Common myeloid progenitor, CD34-positive (primary cell): ENCODE data around the gene DOK1.

Experiments used
- CTCF ChIA-PET: fragments of 350-600 bp; sonication (Branson Sonifier 250); formaldehyde crosslinking; loops from one replicate; lab custom pipeline; 2021; ENCODE audit warnings: antibody characterized with exemption; lab: Charles Lee
- POLR2A ChIA-PET: fragments of 350-600 bp; sonication (Branson Sonifier 250); formaldehyde crosslinking; loops from one replicate; lab custom pipeline; 2021; ENCODE audit warnings: antibody characterized with exemption; lab: Charles Lee
- DNase-seq, 3 donors: peaks; one replicate each; pipeline versions ENCODE4 v3.0.0 to v3.0.0-alpha.2; 2013
- H3K27ac ChIP-seq, 2 experiments: 1 replicate in 1 of 2; 2 replicates in 1 of 2; pipeline ENCODE4 v1.7.0; 2013; ENCODE audit warnings: inconsistent platforms in 2 of 2, low read length in 2 of 2, mild to moderate bottlenecking in 2 of 2, low read depth in 1 of 2, moderate library complexity in 1 of 2; ENCODE audit not compliant: severe bottlenecking in 2 of 2, insufficient read depth in 1 of 2, poor library complexity in 1 of 2
- H3K27me3 ChIP-seq, 5 experiments: replicated peaks in 2 of 5; 1 replicate in 3 of 5; 2 replicates in 2 of 5; pipeline versions ENCODE4 v1.6.1 to v1.7.0; 2013; ENCODE audit warnings: low read length in 4 of 5, mild to moderate bottlenecking in 2 of 5, moderate library complexity in 2 of 5, inconsistent platforms in 1 of 5; ENCODE audit not compliant: insufficient read depth in 5 of 5, control insufficient read depth in 4 of 5
- H3K36me3 ChIP-seq, 4 experiments: 1 replicate in 2 of 4; 2 replicates in 2 of 4; pipeline versions ENCODE4 v1.6.1 to v1.7.0; 2013; ENCODE audit warnings: low read length in 3 of 4, control low read depth in 1 of 4, mild to moderate bottlenecking in 1 of 4; ENCODE audit not compliant: control insufficient read depth in 4 of 4, insufficient read depth in 4 of 4
- H3K4me1 ChIP-seq, 4 experiments: 1 replicate in 3 of 4; 2 replicates in 1 of 4; pipeline versions ENCODE4 v1.6.1 to v1.7.1; 2013; ENCODE audit warnings: low read length in 3 of 4, mild to moderate bottlenecking in 3 of 4, control low read depth in 1 of 4, inconsistent platforms in 1 of 4, moderate library complexity in 1 of 4; ENCODE audit not compliant: control insufficient read depth in 4 of 4, insufficient read depth in 4 of 4; ENCODE audit errors: control extremely low read depth in 1 of 4
- H3K4me3 ChIP-seq, 7 experiments: 1 replicate in 4 of 7; 2 replicates in 3 of 7; pipeline versions ENCODE4 v1.5.1 to v1.7.0; 2013; ENCODE audit warnings: mild to moderate bottlenecking in 7 of 7, low read length in 6 of 7, moderate library complexity in 6 of 7, inconsistent platforms in 2 of 7, low read depth in 2 of 7, control low read depth in 1 of 7; ENCODE audit not compliant: insufficient read depth in 4 of 7, control insufficient read depth in 1 of 7; ENCODE audit errors: extremely low read depth in 1 of 7
- H3K9me3 ChIP-seq, 5 experiments: 1 replicate in 4 of 5; 2 replicates in 1 of 5; pipeline versions ENCODE4 v1.6.1 to v1.7.1; 2013; ENCODE audit warnings: low read length in 4 of 5, mild to moderate bottlenecking in 2 of 5, inconsistent platforms in 1 of 5, low read depth in 1 of 5, moderate library complexity in 1 of 5; ENCODE audit not compliant: control insufficient read depth in 4 of 5, insufficient read depth in 2 of 5; ENCODE audit errors: control extremely low read depth in 1 of 5
- WGBS: methylation state at CpG from one replicate; pipeline ENCODE4 v1.1.5; 2013; ENCODE audit not compliant: insufficient coverage; 5-methylcytosine and 5-hydroxymethylcytosine counted together

Gene DOK1

DNA sequence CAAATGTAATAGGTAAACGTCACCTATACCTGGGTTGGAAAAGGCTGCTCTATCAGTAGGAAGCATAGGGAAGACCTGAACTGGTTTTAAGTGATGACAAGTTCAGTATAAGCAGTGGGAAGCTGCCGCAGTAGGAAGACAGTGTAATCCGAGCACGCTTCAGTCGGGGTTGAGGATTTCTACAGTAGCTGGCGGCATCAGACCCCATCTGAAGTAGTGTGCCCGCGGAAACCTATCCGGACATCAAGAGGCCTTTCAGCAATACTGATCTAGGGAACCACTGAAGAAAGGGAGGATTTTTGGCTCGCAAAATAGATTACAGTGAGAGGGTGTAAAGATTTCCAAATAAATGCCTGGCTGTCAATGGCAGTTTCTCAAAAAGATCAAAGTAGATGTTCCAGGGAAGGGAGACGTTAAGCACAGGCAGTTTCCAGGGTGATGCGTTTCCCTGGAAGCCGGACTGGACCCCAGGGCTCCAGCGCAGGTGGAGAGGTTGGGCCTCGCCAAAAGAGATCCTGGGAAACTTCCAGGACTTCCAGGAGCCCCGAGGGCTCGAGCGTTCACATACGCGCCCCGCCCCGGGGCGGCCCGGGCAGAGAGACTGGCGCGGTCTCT lies 6.1 kb upstream of the DOK1 start:
- peak overlapping the region in 1 of 2 experiments; percentile 59 for H3K27ac ChIP-seq
- no peaks in the 10 kb centered on the region for H3K27me3 ChIP-seq
- peaks cover 0 to 3% (median 0%) of the 10 kb centered on the region in 4 experiments for H3K36me3 ChIP-seq
- WGBS, result 32% methylated on average over 26 of the region's 26 CpGs
- ChIA-PET POLR2A (no interaction called here), CTCF (interaction anchor here (0.9 to 1.7 kb wide), 8 partner anchors 10 to 73 kb away, joined by 3 to 5 read pairs (median 3); partner anchors contain the start of genes CCDC142 and TTC31)
- H3K9me3 ChIP-seq, result no peaks in the 10 kb centered on the region
- peak overlapping the region; percentile 67 to 89 (median 76) for H3K4me3 ChIP-seq
- no peak for DNase-seq
- peaks cover 6 to 49% (median 35%) of the 10 kb centered on the region in 4 experiments for H3K4me1 ChIP-seq

DNA sequence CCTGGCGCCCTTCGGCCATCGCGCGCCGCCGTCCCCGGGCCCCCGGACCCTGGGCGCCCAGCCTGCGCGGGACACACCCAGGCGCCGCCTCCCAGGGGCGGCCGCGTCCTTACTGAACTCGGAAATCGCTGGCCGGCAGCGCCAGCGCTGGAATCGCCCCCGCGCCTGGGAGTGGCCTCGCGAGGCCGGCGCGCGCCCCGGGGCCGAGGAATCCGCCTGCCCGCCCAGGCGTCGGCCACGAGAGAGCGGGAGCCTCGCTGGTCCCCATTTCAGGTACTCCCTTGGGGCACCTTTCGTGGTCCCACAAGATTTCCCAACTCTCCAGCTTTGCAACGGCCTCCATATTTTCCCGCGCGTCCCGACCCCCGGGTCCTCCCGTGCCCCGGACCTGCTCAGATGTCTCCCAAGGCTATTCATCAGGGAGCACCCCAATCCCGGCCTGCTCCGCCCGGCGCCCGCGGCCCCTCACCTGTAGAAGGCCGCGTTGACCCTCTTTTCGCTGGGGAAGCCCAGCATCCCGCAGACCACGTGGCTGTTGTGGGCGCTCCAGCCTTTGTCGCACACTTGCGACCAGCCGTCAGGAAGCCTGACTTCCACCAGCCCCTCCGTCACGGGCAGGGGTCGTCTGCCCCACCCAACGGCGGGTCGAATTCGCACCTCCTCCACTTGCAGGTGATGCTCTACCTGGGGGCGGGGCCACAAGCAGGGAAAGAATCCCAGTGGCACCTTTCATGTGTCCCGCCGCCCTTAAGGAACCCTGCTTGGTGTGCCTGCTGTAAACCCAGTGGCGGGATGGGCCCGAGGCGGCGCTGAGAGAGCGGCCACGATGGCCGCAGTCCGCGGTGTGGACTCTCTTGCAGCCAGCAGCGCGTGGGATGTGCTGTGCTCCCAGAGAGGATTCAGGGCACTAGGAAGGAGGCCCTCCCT lies 5.4 kb upstream of the DOK1 start:
- under 1% methylated on average over 82 of the region's 85 CpGs for WGBS
- H3K4me1 ChIP-seq, result peaks cover 6 to 57% (median 41%) of the 10 kb centered on the region in 4 experiments
- CTCF ChIA-PET, result interaction anchor here (0.9 to 3.4 kb wide), 9 partner anchors 10 to 66 kb away, joined by 3 to 22 read pairs (median 3); partner anchors contain the start of genes CCDC142 and TTC31
- no peaks in the 10 kb centered on the region for H3K27me3 ChIP-seq
- POLR2A ChIA-PET, result no interaction called here
- H3K27ac ChIP-seq, result peak overlapping the region in 1 of 2 experiments; percentile 59
- H3K9me3 ChIP-seq, result no peaks in the 10 kb centered on the region
- H3K4me3 ChIP-seq, result peak overlapping the region; percentile 67 to 89 (median 76)
- H3K36me3 ChIP-seq, result peaks cover 0 to 3% (median 0%) of the 10 kb centered on the region in 4 experiments
- peak in 1 of 3 donors; percentile 37 for DNase-seq

DNA sequence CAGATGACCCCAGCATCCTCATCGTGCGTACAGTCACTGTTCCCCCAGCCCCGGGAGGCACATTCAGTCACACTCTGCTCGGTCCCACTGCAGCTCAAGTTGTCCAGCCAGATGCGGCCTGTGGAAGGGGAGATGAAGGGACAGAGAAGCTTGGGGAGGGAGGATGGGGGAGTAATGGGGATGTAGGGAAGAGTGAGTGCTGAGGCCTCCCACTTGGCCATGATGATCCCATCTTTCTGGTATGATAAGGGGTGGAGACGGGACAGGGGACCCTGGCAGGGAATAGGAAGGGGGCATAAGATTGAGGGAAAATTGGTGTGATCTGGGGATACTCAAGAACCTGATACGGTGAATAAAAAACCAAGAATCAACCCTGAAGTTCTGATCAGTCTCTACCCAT lies 4.3 kb upstream of the DOK1 start:
- H3K27ac ChIP-seq, result no peak overlapping the region
- H3K36me3 ChIP-seq, result peaks cover 0 to 3% (median 0%) of the 10 kb centered on the region in 4 experiments
- CTCF ChIA-PET, result interaction anchor here (1.0 to 3.4 kb wide), 6 partner anchors 9 to 67 kb away, joined by 3 to 22 read pairs (median 6); partner anchors contain the start of genes CCDC142 and TTC31
- POLR2A ChIA-PET, result no interaction called here
- DNase-seq, result no peak
- H3K27me3 ChIP-seq, result no peaks in the 10 kb centered on the region
- peaks cover 6 to 59% (median 43%) of the 10 kb centered on the region in 4 experiments for H3K4me1 ChIP-seq
- no peaks in the 10 kb centered on the region for H3K9me3 ChIP-seq
- peak overlapping the region in 4 of 7 experiments; percentile 67 to 89 (median 81) for H3K4me3 ChIP-seq
- 98% methylated on average over 5 of the region's 7 CpGs for WGBS

DNA sequence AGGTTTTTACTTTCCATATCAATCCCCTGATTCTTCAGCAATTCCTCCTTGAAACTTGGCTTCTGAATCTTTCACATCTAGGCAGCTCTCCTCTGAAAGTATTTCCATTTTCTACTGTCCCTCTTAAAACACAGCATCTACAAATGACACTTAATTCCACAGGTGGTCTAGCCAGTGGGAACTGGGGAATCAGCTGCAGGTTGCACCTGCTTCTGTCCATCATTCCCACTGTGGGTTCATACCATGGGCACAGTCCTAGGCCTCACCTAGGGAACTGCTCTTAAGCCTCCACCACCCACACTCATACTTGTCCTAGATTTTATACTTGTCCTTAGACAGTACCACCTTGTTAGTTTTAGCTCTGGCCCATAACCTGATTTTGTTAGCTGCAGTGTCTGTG lies 3.0 kb upstream of the DOK1 start:
- H3K27ac ChIP-seq, result no peak overlapping the region
- peaks cover 6 to 71% (median 54%) of the 10 kb centered on the region in 4 experiments for H3K4me1 ChIP-seq
- ChIA-PET POLR2A (no interaction called here), CTCF (interaction anchor here (1.0 to 3.4 kb wide), 5 partner anchors 15 to 35 kb away, joined by 3 to 22 read pairs (median 4); no protein-coding TSS in a partner anchor)
- H3K27me3 ChIP-seq, result no peaks in the 10 kb centered on the region
- H3K4me3 ChIP-seq, result no peak overlapping the region
- no peak for DNase-seq
- H3K36me3 ChIP-seq, result peaks cover 0 to 13% (median 3%) of the 10 kb centered on the region in 4 experiments
- H3K9me3 ChIP-seq, result no peaks in the 10 kb centered on the region

DNA sequence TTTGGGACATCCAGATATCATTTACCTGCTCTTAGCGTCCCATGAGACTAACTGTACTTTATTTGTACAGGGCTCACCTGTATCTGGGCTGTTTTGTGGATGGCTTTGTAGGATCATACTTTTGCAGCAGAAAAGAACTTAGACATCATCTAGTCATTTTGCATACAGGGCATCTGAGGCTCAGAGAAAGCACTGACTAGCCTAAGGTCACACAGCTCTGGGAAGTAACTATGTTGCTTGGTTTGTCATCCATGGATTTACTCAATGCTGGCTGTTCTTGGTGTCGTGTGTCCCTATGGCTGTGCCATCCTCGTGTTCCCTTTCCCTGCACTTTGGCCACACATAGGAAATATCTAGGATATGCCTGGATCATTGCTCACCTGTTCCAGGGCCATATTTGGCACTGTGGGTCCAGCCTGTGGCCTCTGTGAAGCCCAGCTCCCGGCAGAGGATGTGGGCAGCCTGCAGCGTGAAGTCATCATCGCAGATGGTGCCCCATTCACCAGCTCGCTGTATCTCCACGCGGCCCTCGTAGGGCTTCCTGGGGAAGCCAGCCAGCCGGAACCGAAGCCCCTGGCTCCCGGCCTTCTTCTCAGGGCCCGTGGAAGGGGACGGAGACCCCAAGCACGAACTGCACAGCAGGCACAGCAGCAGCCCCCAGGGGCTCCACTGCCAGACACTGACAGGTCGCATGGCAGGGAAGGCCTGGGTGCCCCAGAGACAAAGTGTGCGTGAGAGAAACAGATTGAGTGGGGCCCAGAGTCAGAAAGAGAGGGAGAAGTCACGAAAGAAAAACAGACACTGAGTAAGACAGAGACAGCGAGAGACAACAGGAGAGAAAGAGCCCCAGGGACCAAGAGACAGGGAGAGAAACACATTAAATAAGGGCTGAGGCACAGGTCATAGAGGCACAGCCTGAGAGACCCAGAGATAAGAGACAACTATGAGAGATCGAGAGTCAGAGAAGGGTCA lies 2.3 kb upstream of the DOK1 start:
- no peaks in the 10 kb centered on the region for H3K27me3 ChIP-seq
- no peak overlapping the region for H3K4me3 ChIP-seq
- DNase-seq, result peak in 2 of 3 donors; percentile 53 to 61
- ChIA-PET CTCF (interaction anchor here (1.0 to 3.4 kb wide), 6 partner anchors 14 to 34 kb away, joined by 3 to 22 read pairs (median 4); no protein-coding TSS in a partner anchor), POLR2A (interaction anchor here (0.6 kb wide), 1 partner anchor 219 kb away, joined by 3 read pairs; no protein-coding TSS in a partner anchor)
- no peak overlapping the region for H3K27ac ChIP-seq
- H3K9me3 ChIP-seq, result no peaks in the 10 kb centered on the region
- 67% methylated on average over 21 of the region's 21 CpGs for WGBS
- H3K4me1 ChIP-seq, result peaks cover 6 to 78% (median 55%) of the 10 kb centered on the region in 4 experiments
- H3K36me3 ChIP-seq, result peaks cover 0 to 20% (median 10%) of the 10 kb centered on the region in 4 experiments
